Panc1 (cell line): Measurements from ENCODE around the gene MARCHF3.

Source experiments
- POLR2AphosphoS5 ChIP-seq: IDR thresholded peaks from 2 replicates; pipeline ENCODE4 v1.6.1; 2012; ENCODE audit warnings: mild to moderate bottlenecking, low read depth, low read length, moderate library complexity
- SIN3A ChIP-seq: IDR thresholded peaks from 2 replicates; pipeline ENCODE4 v1.6.1; 2012; ENCODE audit warnings: low read depth, mild to moderate bottlenecking, low read length, moderate library complexity, borderline replicate concordance; ENCODE audit not compliant: insufficient read depth
- TCF7L2 ChIP-seq: IDR thresholded peaks from 2 replicates; pipeline ENCODE4 v1.6.1; 2011; ENCODE audit warnings: mild to moderate bottlenecking, low read depth, low read length, inconsistent platforms
- TF ChIP-seq, protein P1 (sequence below): fragments of 450-650 bp; IDR thresholded peaks from 2 replicates; pipeline ENCODE4 v1.5.1; 2017; ENCODE audit warnings: mild to moderate bottlenecking
- TF ChIP-seq, protein P2 (sequence below), 2 experiments: IDR thresholded peaks; 2 replicates each; pipeline ENCODE4 v1.6.1; 2011 to 2012; ENCODE audit warnings: low read depth in 2 of 2, control low read depth in 1 of 2, low read length in 1 of 2, mild to moderate bottlenecking in 1 of 2, moderate library complexity in 1 of 2; ENCODE audit not compliant: insufficient read depth in 1 of 2

DNA sequence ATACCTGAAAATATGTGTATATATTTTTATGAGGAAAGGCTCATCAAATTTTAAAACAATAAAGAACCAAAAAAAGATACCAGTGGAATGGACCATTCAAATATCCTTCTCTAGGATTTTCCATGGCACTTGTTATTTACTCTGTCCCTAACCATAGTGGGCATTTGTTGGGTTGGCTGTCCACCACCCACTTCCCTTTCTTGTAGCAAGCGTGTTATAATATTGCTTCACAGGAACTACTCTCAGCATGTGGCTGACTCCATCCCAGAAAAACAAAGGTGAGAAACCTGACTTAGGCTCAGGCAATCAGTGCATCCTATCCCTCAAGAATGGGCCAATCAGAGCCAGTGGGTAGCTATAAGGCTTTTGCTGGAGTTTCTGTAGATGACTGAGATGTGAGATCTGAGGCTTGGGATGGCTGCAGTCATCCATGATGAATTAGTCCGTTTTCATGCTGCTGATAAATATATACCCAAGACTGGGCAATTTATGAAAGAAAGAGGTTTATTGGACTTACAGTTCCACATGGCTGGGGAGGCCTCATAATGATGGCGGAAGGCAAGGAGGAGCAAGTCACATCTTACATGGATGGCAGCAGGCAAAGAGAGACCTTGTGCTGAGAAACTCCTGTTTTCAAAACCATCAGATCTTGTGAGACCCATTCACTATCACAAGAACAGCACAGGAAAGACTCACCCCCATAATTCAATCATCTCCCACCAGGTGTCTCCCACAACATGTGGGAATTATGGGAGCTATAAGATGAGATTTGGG, 25.7 kb upstream of the MARCHF3 start:
- TF ChIP-seq, protein P1, sequence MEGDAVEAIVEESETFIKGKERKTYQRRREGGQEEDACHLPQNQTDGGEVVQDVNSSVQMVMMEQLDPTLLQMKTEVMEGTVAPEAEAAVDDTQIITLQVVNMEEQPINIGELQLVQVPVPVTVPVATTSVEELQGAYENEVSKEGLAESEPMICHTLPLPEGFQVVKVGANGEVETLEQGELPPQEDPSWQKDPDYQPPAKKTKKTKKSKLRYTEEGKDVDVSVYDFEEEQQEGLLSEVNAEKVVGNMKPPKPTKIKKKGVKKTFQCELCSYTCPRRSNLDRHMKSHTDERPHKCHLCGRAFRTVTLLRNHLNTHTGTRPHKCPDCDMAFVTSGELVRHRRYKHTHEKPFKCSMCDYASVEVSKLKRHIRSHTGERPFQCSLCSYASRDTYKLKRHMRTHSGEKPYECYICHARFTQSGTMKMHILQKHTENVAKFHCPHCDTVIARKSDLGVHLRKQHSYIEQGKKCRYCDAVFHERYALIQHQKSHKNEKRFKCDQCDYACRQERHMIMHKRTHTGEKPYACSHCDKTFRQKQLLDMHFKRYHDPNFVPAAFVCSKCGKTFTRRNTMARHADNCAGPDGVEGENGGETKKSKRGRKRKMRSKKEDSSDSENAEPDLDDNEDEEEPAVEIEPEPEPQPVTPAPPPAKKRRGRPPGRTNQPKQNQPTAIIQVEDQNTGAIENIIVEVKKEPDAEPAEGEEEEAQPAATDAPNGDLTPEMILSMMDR = no peak
- no peak for TF ChIP-seq POLR2AphosphoS5
- TF ChIP-seq, protein P2, sequence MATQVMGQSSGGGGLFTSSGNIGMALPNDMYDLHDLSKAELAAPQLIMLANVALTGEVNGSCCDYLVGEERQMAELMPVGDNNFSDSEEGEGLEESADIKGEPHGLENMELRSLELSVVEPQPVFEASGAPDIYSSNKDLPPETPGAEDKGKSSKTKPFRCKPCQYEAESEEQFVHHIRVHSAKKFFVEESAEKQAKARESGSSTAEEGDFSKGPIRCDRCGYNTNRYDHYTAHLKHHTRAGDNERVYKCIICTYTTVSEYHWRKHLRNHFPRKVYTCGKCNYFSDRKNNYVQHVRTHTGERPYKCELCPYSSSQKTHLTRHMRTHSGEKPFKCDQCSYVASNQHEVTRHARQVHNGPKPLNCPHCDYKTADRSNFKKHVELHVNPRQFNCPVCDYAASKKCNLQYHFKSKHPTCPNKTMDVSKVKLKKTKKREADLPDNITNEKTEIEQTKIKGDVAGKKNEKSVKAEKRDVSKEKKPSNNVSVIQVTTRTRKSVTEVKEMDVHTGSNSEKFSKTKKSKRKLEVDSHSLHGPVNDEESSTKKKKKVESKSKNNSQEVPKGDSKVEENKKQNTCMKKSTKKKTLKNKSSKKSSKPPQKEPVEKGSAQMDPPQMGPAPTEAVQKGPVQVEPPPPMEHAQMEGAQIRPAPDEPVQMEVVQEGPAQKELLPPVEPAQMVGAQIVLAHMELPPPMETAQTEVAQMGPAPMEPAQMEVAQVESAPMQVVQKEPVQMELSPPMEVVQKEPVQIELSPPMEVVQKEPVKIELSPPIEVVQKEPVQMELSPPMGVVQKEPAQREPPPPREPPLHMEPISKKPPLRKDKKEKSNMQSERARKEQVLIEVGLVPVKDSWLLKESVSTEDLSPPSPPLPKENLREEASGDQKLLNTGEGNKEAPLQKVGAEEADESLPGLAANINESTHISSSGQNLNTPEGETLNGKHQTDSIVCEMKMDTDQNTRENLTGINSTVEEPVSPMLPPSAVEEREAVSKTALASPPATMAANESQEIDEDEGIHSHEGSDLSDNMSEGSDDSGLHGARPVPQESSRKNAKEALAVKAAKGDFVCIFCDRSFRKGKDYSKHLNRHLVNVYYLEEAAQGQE (IDR thresholded peaks at IDR 0.05; ENCODE audit: insufficient read depth in 1 of 2, low read depth in 2 of 2, low read length in 1 of 2) = no peak
- TF ChIP-seq SIN3A = no peak
- TF ChIP-seq TCF7L2 = no peak
